Stimulated activated CD4-positive, alpha-beta T cell treated with anti-CD3 and anti-CD28 coated beads, Interleukin-4, amount 100 ng/mL, for 4 hours (primary cell): ENCODE results near the gene PTPRG.

ENCODE experiments used
- DNase-seq, 2 experiments: peaks; one replicate each; pipeline ENCODE4 v3.0.0-alpha.2; 2020

The PTPRG gene

DNA sequence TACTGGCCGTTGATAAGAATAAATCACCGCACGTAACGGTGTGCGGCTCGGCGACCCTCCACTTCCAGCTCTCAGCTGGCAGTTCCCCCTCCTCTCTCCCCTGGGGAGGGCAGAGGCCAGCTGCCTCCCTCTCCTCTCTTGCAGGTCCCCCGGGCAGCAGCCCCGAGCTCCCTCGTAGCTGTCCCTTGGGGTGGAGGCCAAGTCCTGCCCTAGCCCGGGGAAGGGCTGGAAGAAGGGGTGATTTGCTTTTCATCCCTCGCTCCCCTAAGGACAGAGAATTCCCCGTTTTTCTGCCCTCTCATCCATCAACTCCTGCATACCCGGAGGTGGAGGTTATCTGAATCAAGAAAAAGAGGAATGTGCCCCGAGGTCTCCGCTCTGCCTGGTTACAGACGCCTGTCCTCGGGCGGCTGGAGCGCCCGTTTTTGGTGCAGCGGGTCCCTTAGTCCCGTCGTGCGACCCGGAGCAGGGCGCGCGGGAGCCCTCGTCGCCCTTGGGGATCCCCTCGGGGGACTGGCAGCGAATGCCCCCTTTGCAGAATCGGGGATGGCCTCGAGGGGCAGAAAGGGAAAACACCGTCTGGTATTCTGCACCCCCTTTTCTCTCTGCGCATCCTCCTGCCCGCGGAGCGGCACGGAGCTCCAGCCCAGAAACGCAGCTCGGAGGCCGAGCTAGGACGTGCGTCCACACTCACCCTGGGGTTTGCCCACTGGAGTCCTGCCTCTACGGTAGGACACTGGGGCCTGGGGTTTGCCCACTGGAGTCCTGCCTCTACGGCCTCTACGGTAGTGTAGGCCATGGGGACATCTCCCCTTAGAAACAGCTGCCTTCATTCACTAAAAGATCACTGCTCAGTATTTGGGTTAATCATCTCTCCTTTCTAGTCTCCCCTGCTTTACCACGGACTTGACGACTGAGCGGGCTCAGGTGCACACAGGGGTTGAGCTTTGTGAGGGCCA is 2.2 kb downstream of the PTPRG start:
- no peak for DNase-seq

DNA sequence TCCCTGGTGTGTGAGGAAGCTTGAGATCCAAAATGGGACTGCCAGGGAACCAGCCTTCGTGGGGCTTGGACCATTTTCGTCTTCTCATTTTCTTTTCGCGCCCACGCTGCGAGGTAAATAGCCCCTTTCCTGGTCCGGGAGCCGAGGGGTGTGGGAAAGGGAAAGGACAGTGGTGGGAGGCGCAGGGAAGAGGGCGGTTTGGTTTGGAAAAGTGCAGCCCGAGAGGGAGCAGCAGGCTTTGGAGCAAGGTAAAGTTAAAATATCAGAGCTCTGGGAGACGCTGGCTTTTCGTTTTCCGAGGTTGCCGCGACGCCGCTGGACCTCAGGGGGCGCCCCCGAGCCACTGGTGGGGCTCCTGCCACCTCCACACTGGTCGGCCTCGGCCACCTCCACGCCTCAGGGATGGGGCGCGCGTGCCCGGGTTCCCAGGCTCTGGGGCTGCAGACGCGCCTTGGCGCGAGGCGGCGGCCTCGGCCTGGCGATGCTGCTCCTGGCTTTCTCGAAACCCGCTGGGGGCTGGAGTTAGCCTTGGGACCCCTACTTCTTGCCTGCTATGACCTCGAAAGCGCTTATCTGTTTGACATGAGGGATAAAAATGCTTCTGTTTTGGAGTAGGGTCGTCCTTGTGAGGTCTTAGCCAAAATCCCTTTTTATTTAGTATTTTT is 3.2 kb downstream of the PTPRG start:
- DNase-seq = no peak

DNA sequence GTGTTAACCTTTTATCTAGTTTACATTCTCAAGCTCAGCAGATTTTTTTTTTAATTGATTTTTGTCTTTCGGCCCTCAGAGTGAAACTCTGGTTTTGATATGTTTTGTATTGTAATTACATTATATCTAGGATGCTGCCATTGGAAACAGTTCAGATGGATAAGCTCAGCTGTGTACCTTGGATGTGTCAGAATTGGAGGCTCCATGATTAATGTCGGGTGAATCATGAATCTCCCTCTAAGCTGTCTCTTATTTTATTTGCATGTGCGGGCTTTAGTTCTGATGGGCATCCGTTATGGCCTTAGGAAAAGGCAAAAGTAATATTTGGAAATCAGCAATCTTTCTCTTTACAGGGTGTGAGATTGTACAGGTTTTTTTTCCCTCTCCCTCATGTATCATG is 4.2 kb downstream of the PTPRG start:
- DNase-seq = no peak

DNA sequence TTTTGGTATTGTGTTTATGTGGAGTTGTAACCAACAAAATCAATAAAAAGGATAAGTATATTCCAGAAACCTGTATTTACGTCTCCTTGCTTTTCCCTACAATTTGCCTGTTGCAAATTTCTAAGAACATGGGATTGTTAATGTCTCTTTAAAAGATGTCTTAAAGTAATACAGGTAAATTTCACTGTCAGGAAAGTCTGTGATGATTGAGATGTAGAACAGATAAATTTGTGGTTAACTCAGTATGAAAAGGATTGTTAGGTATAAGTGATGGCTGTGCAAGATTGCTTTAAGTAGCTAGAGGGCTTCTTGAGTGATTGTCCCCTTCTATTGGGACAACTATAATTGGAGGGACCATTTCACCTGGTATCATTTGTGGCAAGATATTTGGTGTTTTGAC is 6.8 kb downstream of the PTPRG start:
- no peak for DNase-seq

DNA sequence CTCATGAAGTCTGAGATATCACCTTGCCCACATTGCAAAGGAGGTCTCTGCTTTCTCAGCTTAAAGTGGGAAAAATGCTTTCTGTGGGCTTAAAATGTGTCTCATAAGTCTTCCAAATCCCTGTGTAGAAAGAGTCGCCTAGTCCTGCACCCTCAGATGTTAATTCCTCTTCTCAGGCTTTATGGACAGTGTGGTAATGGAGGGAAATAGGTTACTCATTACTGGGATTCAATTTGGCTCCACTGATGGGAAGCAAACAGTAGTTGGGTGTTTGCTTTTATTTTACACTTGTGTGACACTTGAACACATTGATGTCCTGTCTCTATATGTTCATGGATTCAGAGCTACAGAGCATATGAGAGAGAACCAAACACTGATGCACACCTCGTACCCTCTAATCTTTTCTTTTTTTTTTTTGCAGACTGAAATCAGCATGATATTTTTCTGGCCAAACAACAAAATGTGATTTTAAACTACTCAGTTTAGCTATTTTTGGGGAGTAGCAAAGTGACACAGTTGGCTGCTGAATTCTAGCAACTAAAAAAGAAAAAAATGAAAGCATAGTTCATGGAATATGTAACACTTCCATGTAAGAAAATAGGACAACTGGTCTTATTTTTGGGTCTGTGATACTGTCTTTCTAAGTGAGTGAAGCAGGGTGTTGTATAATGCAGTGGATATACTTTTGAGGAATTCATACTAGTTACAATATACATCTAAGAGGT is 8.6 kb downstream of the PTPRG start:
- no peak for DNase-seq

DNA sequence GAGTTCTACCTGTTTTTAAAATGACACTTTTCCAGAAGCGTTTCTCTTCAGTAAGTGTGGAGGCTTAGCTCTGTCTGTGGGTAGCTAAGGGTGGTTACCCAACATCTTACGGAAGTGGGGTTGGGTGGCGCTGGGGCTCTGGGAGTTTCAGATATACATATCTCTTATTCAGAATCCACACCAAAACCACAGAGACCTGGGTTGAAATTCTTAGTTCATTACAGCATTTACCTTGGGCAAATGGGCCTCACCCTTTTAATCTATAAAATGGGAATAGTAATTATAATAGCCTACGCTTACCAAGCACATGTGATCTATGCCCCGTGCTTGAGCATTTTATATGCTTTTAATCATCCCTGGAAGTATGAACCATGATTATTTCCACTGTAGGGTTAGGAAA is 9.4 kb downstream of the PTPRG start:
- DNase-seq = no peak

DNA sequence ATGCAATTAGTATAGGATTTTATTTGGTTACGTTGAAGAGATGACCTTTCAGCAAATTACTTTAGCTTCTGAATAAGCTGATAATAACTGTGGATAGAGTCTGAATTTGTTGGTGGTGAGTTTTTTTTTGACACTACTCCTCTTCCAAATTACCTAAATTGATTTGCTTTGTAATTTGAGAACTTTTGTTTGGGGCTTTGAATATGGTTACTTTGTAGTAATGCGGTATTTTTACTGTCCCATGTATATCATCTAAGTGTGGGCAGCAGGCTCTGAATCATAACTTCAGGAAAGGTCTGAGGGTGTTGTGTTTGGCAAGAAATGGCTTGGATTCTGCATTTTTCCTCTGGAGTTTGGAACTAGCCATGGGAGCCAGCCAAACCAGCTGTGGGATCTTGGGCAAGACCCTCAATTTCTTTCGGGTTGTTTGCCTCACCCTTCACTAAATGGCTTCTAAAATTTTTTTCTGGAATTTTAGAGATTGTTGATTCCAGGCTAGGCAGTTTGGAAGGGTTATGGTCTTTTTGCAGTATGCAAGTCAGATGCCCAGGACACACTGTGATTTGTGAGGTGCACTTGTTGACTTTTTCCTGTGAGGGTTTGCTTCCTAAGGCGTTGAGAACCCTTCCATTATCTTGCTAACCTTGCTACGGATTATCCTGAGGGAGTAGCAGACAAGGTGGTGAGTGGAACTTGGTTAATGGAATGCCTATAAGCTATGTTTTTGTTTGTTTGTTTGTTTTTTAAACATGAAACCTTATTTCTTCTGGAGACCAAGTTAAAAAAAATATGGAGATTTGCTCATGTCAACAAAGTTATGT is 10.4 kb downstream of the PTPRG start:
- DNase-seq = no peak

DNA sequence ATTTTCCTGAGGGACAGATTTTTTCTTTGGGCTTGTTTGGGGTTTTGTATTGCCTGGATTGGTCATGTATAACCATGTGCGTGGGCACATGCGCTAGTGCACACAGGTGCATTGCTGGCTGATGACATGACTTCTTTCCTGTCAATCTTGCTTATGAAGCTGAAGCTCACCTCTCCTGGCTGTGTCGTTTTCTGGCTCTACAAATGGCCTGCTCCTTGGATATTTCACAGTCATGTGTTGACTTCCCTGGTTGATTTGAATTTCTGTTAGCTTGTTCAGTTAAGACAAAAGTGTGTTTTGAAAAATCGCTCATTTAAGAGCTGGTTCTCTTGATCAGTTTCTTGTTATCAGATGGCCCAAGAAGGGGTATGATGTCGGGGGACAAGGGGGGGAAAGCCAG is 11.5 kb downstream of the PTPRG start:
- no peak for DNase-seq

DNA sequence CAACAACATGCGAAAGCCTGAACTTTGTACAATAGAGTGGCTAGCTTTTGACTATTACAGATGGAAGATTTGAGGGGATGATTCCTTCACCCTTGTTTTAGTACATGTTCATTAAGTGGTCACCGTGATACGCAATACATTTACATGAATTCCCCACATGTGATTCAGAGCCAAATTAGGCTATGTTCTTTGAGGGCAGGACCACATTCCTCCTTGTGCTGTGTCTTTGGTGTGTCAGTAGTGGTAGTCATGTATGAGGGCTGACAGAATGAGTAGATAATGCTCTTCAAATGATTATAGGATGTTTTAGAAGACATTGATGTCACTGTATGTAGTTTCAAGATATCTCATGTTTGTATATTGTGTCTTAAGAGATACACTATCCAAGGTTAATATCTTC is 12.1 kb downstream of the PTPRG start:
- no peak for DNase-seq

DNA sequence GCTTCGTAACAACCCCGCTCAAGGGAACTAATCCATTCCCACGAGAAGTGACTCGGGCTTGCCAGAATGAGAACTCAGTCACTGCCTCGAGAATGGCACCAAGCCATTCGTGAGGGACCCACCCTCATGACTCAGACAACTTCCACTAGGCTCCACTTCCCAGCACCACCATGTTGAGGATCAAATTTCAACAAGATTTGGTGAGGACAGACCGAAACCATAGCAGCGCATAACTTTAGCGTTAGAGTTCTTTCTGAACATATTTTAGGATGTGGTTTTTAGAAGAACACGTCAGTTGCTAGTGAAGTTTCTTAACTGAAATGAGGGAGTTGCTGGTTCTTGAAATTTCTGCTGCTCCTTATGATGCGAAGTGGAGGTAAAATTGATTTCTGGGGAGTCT is 13.5 kb downstream of the PTPRG start:
- DNase-seq = no peak

DNA sequence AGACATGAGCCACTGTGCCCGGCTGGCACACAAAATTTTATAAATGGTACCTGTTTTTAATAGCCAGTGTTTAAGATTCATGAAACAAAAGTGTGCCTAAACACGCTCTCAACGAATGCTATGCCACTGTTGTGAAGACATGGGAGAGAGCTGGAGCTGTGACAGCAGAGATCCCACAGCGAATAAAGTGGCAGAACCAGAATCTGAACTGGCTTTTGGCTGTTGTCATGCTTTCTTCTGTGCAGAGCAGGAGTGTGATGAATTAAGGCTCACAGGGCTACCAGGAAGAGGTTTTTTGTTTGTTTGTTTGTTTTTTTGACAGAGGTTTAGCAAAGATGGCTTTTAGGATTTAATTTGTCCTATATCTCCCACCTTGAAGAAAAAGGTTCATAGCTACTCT is 14.5 kb downstream of the PTPRG start:
- DNase-seq = no peak

DNA sequence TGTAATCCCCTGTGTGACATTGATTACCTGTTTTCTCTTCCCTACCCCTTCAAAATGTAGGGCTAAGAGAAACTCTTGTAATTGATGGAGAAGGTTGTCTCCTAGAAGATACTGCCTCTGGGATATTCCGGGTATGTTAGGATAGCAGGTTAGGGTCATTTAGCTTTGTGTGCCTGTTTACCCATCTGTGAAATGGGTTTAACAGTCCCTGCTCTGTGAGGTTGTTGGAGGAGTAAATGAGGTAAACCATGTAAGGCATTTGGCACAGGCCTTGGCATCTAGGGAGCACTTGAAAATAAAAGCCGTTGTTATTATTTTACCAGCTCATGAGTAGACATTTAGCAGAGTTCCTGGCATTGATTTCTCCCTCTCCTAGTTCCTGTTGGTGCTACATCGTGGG is 16.4 kb downstream of the PTPRG start:
- DNase-seq = no peak

DNA sequence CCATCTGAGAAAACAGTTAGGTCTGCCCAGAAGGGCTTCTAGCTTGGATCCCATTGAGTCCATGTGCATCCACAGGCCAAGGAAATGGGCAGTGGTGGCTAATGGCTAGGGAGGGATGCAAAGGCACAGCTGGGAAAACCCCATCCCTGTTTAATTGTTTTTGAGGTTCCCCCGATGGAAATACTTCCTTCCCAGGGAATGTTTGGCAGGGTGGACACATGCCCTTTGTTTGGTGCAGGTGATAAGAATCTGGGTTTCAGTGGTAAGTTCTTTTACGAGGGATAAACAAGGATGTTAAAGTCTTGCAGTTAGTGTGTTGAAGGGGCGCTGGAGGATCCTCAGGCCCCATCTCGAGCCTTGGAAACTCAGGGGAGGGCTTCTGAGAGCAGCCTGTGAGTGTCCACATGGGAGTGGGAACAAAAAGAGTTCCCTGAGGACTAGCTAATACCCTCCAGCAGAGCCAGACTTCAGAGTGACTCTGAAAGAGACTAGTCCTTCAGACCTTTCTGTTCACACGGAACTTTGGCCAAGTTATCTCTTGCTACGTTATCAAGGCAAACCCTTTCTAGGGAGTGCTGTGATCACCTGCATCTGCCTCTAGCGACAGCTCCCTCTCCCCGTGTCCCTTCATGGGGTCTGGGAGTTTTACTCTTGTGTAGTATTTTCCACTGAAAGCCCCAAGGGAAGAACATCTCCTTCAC is 17.4 kb downstream of the PTPRG start:
- DNase-seq = no peak

DNA sequence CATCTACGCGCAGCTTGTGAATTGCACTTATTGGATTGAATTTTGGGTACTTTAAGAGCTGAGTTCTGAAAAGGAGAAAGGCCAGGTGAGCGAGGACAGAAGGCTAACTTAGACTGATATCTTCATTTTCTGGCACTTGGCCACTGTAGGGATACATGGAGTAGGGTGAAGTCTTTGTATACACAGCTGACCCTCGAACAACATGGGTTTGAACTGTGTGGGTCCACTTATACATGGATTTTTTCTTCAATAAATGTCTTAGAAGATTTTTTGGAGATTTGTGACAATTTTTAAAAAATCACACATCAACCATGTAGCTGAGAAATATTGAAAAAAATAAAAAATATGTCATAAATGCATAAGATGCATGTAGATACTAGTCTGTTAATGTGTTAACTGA is 18.3 kb downstream of the PTPRG start:
- DNase-seq = no peak

DNA sequence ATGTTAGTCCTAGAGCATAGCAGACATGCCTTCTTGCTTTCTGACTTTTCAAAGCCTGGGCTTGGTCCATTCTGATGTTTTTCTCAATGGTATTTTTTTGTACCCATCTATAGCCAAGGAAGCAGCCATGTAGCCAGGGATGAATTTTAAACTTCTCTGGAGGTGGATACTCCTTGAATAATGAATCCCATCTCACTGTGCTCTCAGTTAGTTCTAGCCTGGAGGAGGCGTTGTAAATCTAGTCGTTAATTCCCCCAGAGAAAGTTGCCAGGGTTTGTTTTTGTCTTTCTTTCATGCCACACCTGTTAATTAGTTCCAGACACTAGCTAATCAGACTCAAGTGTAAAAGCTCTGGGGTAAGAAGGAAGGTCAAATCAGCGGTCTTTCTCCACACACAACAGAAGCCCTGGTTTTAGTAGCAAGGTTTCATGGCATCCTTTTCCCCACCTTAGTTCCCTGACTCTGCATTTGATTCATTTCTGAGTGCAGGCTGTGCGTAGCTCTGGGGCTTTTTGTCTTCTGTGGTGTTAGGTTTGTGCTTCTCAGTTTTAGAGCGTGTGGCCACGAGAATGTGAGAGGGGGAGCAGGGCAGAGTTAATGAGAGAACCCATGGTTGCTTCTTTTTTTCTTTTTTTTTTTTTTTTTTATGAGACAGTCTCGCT is 19.7 kb downstream of the PTPRG start:
- DNase-seq = no peak

DNA sequence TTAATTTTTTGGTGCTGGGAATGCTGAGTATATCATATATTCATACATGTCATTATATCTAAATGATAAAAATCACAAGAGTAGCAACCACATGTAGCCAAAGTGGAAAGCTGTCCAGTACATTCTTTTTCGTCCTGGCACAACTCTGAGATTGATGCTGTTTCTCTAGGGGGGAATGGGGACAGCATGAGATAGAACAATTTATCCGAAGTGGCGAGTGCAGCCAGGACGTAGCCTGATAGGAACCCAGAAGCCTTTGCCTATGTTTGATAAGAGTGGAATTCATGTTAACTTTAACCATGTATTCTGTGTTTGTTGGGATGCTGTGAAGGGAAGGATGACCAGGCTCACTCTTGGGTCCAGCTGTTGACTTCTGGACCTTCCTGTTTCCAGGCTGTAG is 20.9 kb downstream of the PTPRG start:
- no peak for DNase-seq

DNA sequence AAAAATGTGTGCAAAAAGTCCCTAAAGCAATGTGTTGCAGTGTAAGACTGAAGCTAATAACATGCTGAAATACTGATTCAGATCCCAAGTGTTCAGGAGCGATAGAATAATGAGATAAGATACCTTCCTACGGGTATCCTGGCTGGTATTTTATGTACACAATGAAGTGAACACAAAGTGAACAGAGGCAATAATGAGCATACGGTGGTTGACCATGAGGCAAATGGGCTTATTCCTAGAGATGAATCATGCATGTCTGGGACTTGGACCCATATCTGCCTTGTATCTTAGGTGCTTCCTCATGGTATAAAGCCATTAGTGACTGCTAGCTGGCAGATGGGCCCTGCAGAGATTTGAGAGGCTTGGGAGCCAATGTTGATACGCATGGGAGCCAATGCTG is 21.5 kb downstream of the PTPRG start:
- no peak for DNase-seq

DNA sequence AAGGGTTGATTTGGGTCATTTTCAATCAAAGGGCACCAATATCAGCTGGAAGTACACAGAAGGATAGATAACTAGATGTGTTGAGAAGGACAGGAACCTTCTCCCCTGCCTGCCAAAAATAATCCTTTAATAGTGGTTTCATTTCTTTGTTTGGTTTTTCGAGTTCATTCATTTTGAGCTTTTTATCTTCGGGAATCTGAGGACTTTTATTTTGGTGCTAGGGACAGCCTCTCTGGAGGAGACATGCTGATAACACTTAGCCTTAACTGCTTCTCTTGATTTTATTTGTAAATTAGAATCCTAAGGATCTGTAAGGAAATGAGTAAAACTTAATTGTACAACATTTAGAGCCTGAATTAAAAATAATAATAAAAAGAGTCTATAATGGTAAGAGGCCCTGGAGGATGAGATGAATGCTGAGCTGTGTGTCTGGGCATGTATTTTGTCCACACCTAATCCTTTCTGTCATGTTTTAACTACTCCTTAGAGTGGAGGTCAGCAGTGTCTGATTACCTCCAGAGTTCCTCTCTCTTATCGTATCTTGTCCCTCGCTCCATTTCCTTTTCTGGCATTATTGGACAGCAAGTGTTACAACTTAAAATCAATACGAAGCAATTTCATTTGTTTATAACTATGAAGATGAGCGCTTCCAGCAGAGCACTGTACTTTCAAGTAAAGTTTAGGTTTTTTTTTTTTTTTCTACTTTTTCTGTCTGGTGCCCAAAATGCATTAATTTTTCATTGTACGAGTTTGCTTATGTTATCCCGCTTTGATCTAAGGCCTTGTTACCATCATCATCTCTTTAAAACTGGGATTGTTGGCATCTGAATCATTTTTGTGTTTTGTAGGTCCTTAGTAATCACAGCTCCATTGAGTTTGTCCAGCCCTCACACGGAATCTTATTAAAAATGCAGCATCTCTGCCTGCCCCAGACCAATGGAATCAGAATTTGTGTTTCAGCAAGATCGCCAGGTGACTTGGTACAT is 22.8 kb downstream of the PTPRG start:
- no peak for DNase-seq

DNA sequence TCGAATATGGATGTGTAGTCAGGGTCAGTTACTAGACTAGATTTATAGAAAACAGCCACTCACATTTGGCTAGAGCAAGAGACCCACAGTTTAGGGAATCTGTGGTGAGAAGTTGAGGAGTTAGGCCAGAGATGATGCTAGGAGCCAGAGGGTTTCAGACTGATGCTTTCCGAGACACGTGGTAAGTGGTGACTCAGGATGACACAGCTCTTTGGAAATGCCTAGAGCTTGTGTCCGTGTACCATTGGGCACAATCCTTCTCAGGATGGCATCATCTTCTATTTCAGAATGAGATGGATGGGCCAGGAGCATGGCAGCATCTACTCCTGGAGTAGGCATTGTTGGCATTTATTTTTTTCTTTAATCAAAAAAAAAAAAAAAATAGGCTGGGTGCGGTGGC is 28.5 kb downstream of the PTPRG start:
- no peak for DNase-seq

DNA sequence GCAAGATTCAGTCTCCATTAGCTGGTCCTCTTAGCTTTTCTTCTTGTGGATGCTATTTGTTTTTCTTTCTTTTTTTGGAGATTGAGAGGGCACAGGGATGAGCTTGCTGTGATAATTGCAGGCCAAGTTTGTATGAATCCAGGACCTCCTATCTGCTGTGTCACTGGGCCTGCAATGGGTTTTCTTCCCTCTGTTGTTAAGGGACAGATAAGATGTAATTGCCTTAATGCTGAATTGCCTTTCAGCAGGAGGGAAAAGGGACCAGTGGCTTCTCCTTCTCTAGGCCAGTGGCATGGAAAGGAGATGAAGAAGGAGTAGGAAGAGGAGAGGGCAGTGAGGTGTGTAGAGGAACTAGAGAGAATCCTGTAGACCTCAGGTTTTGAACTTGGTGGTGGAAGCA is 29.9 kb downstream of the PTPRG start:
- DNase-seq = no peak
